A549 (cell line): ENCODE data around the gene MTFMT.

Experiments
- CBX2 ChIP-seq: fragments of 200-600 bp; sonication (generic); IDR thresholded peaks from 2 replicates; pipeline ENCODE4 v1.6.1; 2016; ENCODE audit warnings: low read depth, mild to moderate bottlenecking, borderline replicate concordance
- EP300 ChIP-seq, 2 experiments: fragments of >200 bp; sonication (Bioruptor Twin); formaldehyde crosslinking; IDR thresholded peaks; 2 replicates in 1 of 2; 3 replicates in 1 of 2; pipeline ENCODE4 v1.6.1; 2016 to 2017
- MAZ ChIP-seq: fragments of 150-350 bp; IDR thresholded peaks from 2 replicates; pipeline ENCODE4 v1.6.1; 2014; ENCODE audit warnings: antibody characterized with exemption, low read depth, low read length, borderline replicate concordance
- MYC ChIP-seq: IDR thresholded peaks from 2 replicates; pipeline ENCODE4 v1.6.1; 2012; ENCODE audit warnings: mild to moderate bottlenecking, inconsistent platforms, low read length, improper control_type of control experiment, borderline replicate concordance
- POLR2A ChIP-seq: IDR thresholded peaks from 2 replicates; pipeline ENCODE4 v1.6.1; 2012; ENCODE audit warnings: mild to moderate bottlenecking, low read length
- RNF2 ChIP-seq: fragments of 200-600 bp; sonication (generic); IDR thresholded peaks from 2 replicates; pipeline ENCODE4 v1.6.1; 2016; ENCODE audit warnings: low read depth, mild to moderate bottlenecking, antibody characterized with exemption, moderate library complexity, borderline replicate concordance
- TF ChIP-seq, protein P1 (sequence below): fragments of 450-650 bp; IDR thresholded peaks from 2 replicates; pipeline ENCODE4 v1.6.1; 2014; ENCODE audit warnings: antibody characterized with exemption
- TF ChIP-seq, protein P2 (sequence below): fragments of >200 bp; sonication (Bioruptor Twin); formaldehyde crosslinking; IDR thresholded peaks from 3 replicates; pipeline ENCODE4 v1.5.1; 2016

DNA sequence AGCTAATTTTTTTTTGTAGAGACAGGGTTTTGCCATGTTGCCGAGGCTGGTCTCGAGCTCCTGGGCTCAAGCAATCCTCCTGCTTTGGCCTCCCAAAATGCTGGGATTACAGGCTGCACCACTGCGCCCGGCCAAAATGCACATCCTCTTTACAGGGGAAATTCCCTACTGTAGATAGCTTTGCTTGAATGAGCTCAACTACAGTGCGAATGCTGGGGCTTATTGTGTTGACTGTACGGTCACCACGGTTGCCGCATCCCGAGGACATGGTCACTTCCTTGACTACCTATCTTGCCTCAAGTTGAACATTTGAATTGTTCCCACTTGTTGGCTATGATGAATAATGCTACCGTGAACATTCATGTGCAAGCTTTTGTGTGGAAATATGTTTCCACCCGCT lies 5.3 kb upstream of the MTFMT start:
- TF ChIP-seq RNF2, result no peak
- TF ChIP-seq, protein P1, sequence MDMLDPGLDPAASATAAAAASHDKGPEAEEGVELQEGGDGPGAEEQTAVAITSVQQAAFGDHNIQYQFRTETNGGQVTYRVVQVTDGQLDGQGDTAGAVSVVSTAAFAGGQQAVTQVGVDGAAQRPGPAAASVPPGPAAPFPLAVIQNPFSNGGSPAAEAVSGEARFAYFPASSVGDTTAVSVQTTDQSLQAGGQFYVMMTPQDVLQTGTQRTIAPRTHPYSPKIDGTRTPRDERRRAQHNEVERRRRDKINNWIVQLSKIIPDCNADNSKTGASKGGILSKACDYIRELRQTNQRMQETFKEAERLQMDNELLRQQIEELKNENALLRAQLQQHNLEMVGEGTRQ, result no peak
- no peak for TF ChIP-seq MAZ
- TF ChIP-seq, protein P2, sequence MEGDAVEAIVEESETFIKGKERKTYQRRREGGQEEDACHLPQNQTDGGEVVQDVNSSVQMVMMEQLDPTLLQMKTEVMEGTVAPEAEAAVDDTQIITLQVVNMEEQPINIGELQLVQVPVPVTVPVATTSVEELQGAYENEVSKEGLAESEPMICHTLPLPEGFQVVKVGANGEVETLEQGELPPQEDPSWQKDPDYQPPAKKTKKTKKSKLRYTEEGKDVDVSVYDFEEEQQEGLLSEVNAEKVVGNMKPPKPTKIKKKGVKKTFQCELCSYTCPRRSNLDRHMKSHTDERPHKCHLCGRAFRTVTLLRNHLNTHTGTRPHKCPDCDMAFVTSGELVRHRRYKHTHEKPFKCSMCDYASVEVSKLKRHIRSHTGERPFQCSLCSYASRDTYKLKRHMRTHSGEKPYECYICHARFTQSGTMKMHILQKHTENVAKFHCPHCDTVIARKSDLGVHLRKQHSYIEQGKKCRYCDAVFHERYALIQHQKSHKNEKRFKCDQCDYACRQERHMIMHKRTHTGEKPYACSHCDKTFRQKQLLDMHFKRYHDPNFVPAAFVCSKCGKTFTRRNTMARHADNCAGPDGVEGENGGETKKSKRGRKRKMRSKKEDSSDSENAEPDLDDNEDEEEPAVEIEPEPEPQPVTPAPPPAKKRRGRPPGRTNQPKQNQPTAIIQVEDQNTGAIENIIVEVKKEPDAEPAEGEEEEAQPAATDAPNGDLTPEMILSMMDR, result no peak
- no peak for TF ChIP-seq POLR2A
- TF ChIP-seq EP300 (IDR thresholded peaks at IDR 0.05), result no peak
- no peak for TF ChIP-seq MYC
- no peak for TF ChIP-seq CBX2
